BJ (cell line): Measurements from ENCODE around the gene PREP. TPM values are rescaled to one million over a fixed set of nuclear protein-coding genes. Genes with fewer than 3 reads are reported as not detected.
A peak's percentile ranks its signal among the peaks of the same experiment; 100 is the strongest.

Experiments used
- CTCF ChIA-PET: fragments of 350-600 bp; formaldehyde crosslinking; extraction: SDS; loops from one replicate; lab custom pipeline; 2021; ENCODE audit warnings: antibody characterized with exemption, inconsistent platforms; lab: Yijun Ruan, JAX
- POLR2A ChIA-PET: fragments of 300-600 bp; sonication (Branson Sonifier 250); formaldehyde crosslinking; extraction: SDS; loops from one replicate; lab custom pipeline; 2021; ENCODE audit warnings: antibody characterized with exemption; lab: Charles Lee
- DNase-seq: peaks from one replicate; pipeline ENCODE4 v3.0.0-alpha.2; 2011; ENCODE audit warnings: low read depth
- H3K27me3 ChIP-seq: 2 replicates; pipeline ENCODE4 v1.6.0; 2011; ENCODE audit warnings: low read length; ENCODE audit not compliant: control insufficient read depth, insufficient read depth
- H3K36me3 ChIP-seq: 2 replicates; pipeline ENCODE4 v1.5.1; 2011; ENCODE audit warnings: low read length; ENCODE audit not compliant: control insufficient read depth, insufficient read depth
- H3K4me3 ChIP-seq: 2 replicates; pipeline ENCODE4 v1.5.1; 2011; ENCODE audit warnings: low read depth, mild to moderate bottlenecking, control low read depth, low read length
- CTCF ChIP-seq: IDR thresholded peaks from 2 replicates; pipeline ENCODE4 v1.5.1; 2011; ENCODE audit warnings: low read depth, mild to moderate bottlenecking, control low read depth, inconsistent platforms, low read length, moderate library complexity; ENCODE audit not compliant: insufficient read depth
- polyA plus RNA-seq: library from polyadenylated mRNA; depleted of rRNA; stranded (reverse); fragments of >200 nt; gene quantifications from 2 replicates; pipeline ENCODE4 v1.2.3, GENCODE V29; 2011

PREP gene
- polyA plus RNA-seq, 1 experiment = 10.8 TPM

GRCh38 chr6:105305521-105305920 is 97.4 kb downstream of the PREP start:
- CTCF ChIA-PET = interaction anchor here (0.9 to 1.7 kb wide), 2 partner anchors 9 to 10 kb away, joined by 3 to 4 read pairs; no protein-coding TSS in a partner anchor
- DNase-seq = no peak
- Histone ChIP-seq H3K36me3 (no peaks in the 10 kb centered on the region), H3K4me3 (no peak overlapping the region), H3K27me3 (no peaks in the 10 kb centered on the region)
- no peak for TF ChIP-seq CTCF
- POLR2A ChIA-PET = no interaction called here

- no peak overlapping the region for H3K4me3 ChIP-seq
- POLR2A ChIA-PET = no interaction called here
- H3K36me3 ChIP-seq = no peaks in the 10 kb centered on the region
- CTCF ChIA-PET = interaction anchor here (0.7 to 1.7 kb wide), 3 partner anchors 10 to 24 kb away, joined by 3 to 4 read pairs (median 3); no protein-coding TSS in a partner anchor
- DNase-seq = no peak
- H3K27me3 ChIP-seq = no peaks in the 10 kb centered on the region
- no peak for TF ChIP-seq CTCF
Observed at GRCh38 chr6:105304825-105305224, 98.1 kb downstream of the PREP start.

GRCh38 chr6:105304366-105304765 is 98.5 kb downstream of the PREP start:
- H3K27me3 ChIP-seq = no peaks in the 10 kb centered on the region
- TF ChIP-seq CTCF = no peak
- DNase-seq = no peak
- no peak overlapping the region for H3K4me3 ChIP-seq
- ChIA-PET POLR2A (no interaction called here), CTCF (interaction anchor here (0.7 to 1.7 kb wide), 2 partner anchors 11 to 24 kb away, joined by 3 to 4 read pairs; no protein-coding TSS in a partner anchor)
- no peaks in the 10 kb centered on the region for H3K36me3 ChIP-seq

- ChIA-PET POLR2A (no interaction called here), CTCF (interaction anchor here (0.8 to 1.7 kb wide), 8 partner anchors 12 to 168 kb away, joined by 3 to 8 read pairs (median 3); partner anchors contain the start of gene PREP)
- no peak for DNase-seq
- Histone ChIP-seq H3K27me3 (no peaks in the 10 kb centered on the region), H3K4me3 (no peak overlapping the region), H3K36me3 (no peaks in the 10 kb centered on the region; the same call in 1 of the 2 replicates)
- TF ChIP-seq CTCF = peak; percentile 62
Observed at GRCh38 chr6:105302617-105303128, 100.2 kb downstream of the PREP start.

GRCh38 chr6:105301756-105302616 is 100.9 kb downstream of the PREP start:
- no peaks in the 10 kb centered on the region; the same call in 1 of the 2 replicates for H3K36me3 ChIP-seq
- DNase-seq = no peak
- POLR2A ChIA-PET = no interaction called here
- no peak overlapping the region for H3K4me3 ChIP-seq
- no peaks in the 10 kb centered on the region for H3K27me3 ChIP-seq
- CTCF ChIA-PET = interaction anchor here (0.8 to 1.7 kb wide), 6 partner anchors 13 to 168 kb away, joined by 3 to 8 read pairs (median 4); partner anchors contain the start of gene PREP
- no peak for TF ChIP-seq CTCF
